HUES64 (cell line): ENCODE measurements around the gene PRDM11.

Source experiments
- H3K27ac ChIP-seq: 2 replicates; pipeline ENCODE4 v1.7.0; 2013; ENCODE audit warnings: low read depth, low read length, inconsistent platforms
- H3K27me3 ChIP-seq: 2 replicates; pipeline ENCODE4 v1.6.1; 2013; ENCODE audit warnings: mild to moderate bottlenecking, low read length; ENCODE audit not compliant: insufficient read depth
- H3K36me3 ChIP-seq: 2 replicates; pipeline ENCODE4 v1.6.1; 2013; ENCODE audit warnings: mild to moderate bottlenecking, low read length; ENCODE audit not compliant: insufficient read depth
- H3K4me1 ChIP-seq: 2 replicates; pipeline ENCODE4 v1.6.1; 2013; ENCODE audit warnings: mild to moderate bottlenecking, low read length, moderate library complexity; ENCODE audit not compliant: insufficient read depth
- H3K4me3 ChIP-seq: 2 replicates; pipeline ENCODE4 v1.5.1; 2013; ENCODE audit warnings: mild to moderate bottlenecking, low read length, moderate library complexity
- H3K9ac ChIP-seq: 2 replicates; pipeline ENCODE4 v1.6.1; 2013; ENCODE audit warnings: mild to moderate bottlenecking, low read depth, low read length
- H3K9me3 ChIP-seq: 2 replicates; pipeline ENCODE4 v1.6.1; 2013; ENCODE audit warnings: low read depth, low read length; ENCODE audit not compliant: insufficient read depth
- WGBS: fragments of 150-250, 120-280 bp; methylation state at CpG from one replicate; pipeline ENCODE4 v1.1.7; 2013; ENCODE audit warnings: missing lambda C conversion rate; 5-methylcytosine and 5-hydroxymethylcytosine counted together

Gene PRDM11

GRCh38 chr11:45232341-45233080 is 86.1 kb downstream of the PRDM11 start:
- no peak overlapping the region for H3K9ac ChIP-seq
- H3K9me3 ChIP-seq = no peaks in the 10 kb centered on the region
- no peak overlapping the region for H3K4me3 ChIP-seq
- WGBS = 85% methylated on average over 3 of the region's 5 CpGs
- H3K36me3 ChIP-seq = no peaks in the 10 kb centered on the region
- peaks cover 3% of the 10 kb centered on the region; the same call in 1 of the 2 replicates for H3K4me1 ChIP-seq
- no peaks in the 10 kb centered on the region for H3K27me3 ChIP-seq
- H3K27ac ChIP-seq = no peak overlapping the region

- H3K4me1 ChIP-seq = peaks cover 3% of the 10 kb centered on the region; the same call in 1 of the 2 replicates
- H3K9ac ChIP-seq = no peak overlapping the region
- no peaks in the 10 kb centered on the region for H3K36me3 ChIP-seq
- no peaks in the 10 kb centered on the region for H3K9me3 ChIP-seq
- WGBS = 60% methylated on average over 14 of the region's 17 CpGs
- no peak overlapping the region for H3K4me3 ChIP-seq
- no peaks in the 10 kb centered on the region for H3K27me3 ChIP-seq
- H3K27ac ChIP-seq = no peak overlapping the region
Observed at GRCh38 chr11:45233121-45233803, 86.8 kb downstream of the PRDM11 start.

DNA sequence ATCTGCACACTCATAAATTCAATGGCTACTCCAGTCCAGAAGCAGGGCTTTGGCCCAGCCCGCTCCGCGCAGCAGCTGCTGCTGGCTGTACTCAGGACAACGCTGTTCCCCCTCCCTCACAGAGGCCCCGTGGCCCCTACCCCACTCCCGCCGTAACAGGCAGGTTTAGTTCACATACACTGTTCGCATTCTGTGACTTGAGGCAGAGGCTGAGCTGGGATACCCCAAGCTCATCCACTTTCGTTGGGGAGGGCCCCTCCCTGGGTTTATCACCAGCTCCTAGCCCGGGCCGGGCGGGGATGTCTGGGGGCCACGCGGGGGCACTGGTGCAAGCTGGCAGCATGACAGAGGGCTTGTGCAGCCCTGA is 87.3 kb downstream of the PRDM11 start:
- Histone ChIP-seq H3K27ac (no peak overlapping the region), H3K9me3 (no peaks in the 10 kb centered on the region), H3K27me3 (no peaks in the 10 kb centered on the region), H3K36me3 (no peaks in the 10 kb centered on the region), H3K9ac (no peak overlapping the region), H3K4me3 (no peak overlapping the region), H3K4me1 (peaks cover 3% of the 10 kb centered on the region; the same call in 1 of the 2 replicates)
- 87% methylated on average over 14 of the region's 14 CpGs for WGBS

- 92% methylated on average over 14 of the region's 15 CpGs for WGBS
- no peaks in the 10 kb centered on the region for H3K36me3 ChIP-seq
- no peak overlapping the region for H3K9ac ChIP-seq
- H3K4me1 ChIP-seq = peaks cover 3% of the 10 kb centered on the region; the same call in 1 of the 2 replicates
- no peak overlapping the region for H3K27ac ChIP-seq
- no peak overlapping the region for H3K4me3 ChIP-seq
- H3K27me3 ChIP-seq = no peaks in the 10 kb centered on the region
- peaks cover under 1% of the 10 kb centered on the region; the same call in 1 of the 2 replicates for H3K9me3 ChIP-seq
Observed at GRCh38 chr11:45234306-45235006, 88.0 kb downstream of the PRDM11 start.

- Histone ChIP-seq H3K27me3 (no peaks in the 10 kb centered on the region), H3K4me1 (peaks cover 3% of the 10 kb centered on the region; the same call in 1 of the 2 replicates), H3K9ac (no peak overlapping the region), H3K4me3 (no peak overlapping the region), H3K27ac (no peak overlapping the region), H3K9me3 (peaks cover 6% of the 10 kb centered on the region; the same call in 1 of the 2 replicates), H3K36me3 (no peaks in the 10 kb centered on the region)
- WGBS = 80% methylated on average over 4 of the region's 4 CpGs
Observed at GRCh38 chr11:45237711-45238315, 91.4 kb downstream of the PRDM11 start.

- Histone ChIP-seq H3K9ac (no peak overlapping the region), H3K36me3 (no peaks in the 10 kb centered on the region), H3K9me3 (peaks cover 6% of the 10 kb centered on the region; the same call in 1 of the 2 replicates), H3K27ac (no peak overlapping the region), H3K4me1 (no peaks in the 10 kb centered on the region), H3K27me3 (no peaks in the 10 kb centered on the region), H3K4me3 (no peak overlapping the region)
- 90% methylated on average over 3 of the region's 3 CpGs for WGBS
Observed at GRCh38 chr11:45238724-45239123, 92.3 kb downstream of the PRDM11 start.

DNA sequence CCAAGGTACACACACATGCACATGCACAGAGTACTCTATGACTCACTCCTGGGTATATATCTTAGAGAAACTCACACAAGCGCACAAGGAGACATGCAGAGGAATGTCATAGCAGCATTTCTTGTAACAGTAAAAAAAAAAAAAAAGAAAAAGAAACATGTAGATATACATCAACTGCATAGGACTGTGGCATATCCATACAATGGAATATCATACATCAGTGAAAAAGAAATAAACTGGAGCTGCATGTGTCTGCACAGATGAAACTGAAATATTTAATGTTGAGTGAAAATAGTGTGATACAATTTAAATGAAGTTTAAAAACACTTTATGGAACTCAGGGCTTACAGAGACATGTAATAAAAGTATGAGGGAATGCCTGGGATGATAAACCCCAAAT is 93.3 kb downstream of the PRDM11 start:
- Histone ChIP-seq H3K27ac (no peak overlapping the region), H3K4me3 (no peak overlapping the region), H3K9ac (no peak overlapping the region), H3K9me3 (peaks cover 6% of the 10 kb centered on the region; the same call in 1 of the 2 replicates), H3K36me3 (no peaks in the 10 kb centered on the region), H3K27me3 (no peaks in the 10 kb centered on the region), H3K4me1 (no peaks in the 10 kb centered on the region)
- WGBS = 100% methylated on average over 1 of the region's 1 CpG

- Histone ChIP-seq H3K9me3 (peaks cover 6% of the 10 kb centered on the region; the same call in 1 of the 2 replicates), H3K4me3 (no peak overlapping the region), H3K4me1 (no peaks in the 10 kb centered on the region), H3K27ac (no peak overlapping the region), H3K27me3 (no peaks in the 10 kb centered on the region), H3K36me3 (no peaks in the 10 kb centered on the region), H3K9ac (no peak overlapping the region)
- WGBS = 88% methylated on average over 12 of the region's 12 CpGs
Observed at GRCh38 chr11:45243967-45244366, 97.5 kb downstream of the PRDM11 start.

DNA sequence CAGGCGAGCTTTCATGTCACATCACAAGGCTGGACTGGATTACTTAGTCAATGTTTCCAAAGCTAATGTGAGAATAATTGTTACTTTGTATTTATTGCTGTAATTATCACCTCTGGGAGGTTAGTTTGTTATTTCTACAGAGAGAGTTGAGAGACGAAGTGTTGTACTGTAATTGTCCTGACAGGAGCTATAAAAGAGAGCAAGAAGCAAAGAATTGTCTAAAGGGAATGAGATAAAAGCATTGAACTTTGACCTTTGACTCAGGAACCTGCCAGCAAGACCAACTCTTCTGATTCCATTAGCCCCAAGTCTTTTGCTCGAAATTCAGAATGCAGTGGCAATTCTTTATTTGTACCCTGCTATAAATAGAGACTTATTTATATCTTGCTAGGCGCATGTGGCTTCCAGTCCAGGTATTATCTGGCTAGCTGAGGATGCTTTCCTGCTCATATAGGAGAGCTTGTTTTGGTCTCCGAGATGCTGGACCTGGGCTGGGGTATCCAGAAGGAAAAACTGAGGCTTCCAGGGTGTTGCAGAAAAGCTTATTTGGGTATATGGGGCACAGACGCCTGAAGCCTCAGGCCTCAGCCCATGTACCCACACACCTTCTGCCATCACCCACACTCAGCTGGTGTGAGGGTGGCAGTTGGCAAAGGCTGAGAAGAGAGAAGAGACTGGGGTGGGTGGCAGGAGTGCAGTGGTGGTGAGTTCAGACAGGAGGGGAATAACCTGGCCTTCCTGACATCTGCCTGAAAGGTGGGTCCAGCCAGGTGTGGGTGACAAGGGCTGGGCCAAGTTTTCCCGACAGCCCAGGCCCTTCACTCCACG is 99.0 kb downstream of the PRDM11 start:
- Histone ChIP-seq H3K36me3 (no peaks in the 10 kb centered on the region), H3K27ac (no peak overlapping the region), H3K9me3 (no peaks in the 10 kb centered on the region), H3K9ac (no peak overlapping the region), H3K4me3 (no peak overlapping the region), H3K4me1 (no peaks in the 10 kb centered on the region), H3K27me3 (no peaks in the 10 kb centered on the region)
- 90% methylated on average over 7 of the region's 8 CpGs for WGBS

DNA sequence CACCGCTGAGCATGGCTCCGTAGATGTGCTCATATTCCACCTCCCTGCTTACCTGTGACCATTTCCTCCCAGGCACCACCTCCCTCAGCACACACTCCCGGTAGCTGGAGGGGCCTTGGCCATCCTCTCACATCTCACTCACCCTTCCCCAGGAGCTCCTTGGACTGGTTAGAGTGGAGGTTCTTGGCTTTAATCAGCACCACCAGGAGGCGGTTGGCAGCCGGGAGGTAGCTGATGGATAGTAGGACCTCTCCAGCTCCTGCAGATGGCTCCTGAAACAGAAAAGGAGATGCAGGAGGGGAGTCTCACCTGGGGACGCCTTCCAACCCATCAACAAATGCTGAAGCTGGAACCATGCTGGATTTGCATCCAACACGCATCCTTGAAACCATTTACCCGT is 99.8 kb downstream of the PRDM11 start:
- Histone ChIP-seq H3K27ac (no peak overlapping the region), H3K36me3 (no peaks in the 10 kb centered on the region), H3K4me3 (no peak overlapping the region), H3K9ac (no peak overlapping the region), H3K27me3 (no peaks in the 10 kb centered on the region), H3K4me1 (no peaks in the 10 kb centered on the region), H3K9me3 (no peaks in the 10 kb centered on the region)
- 95% methylated on average over 8 of the region's 8 CpGs for WGBS
